Prostate gland (tissue), 2 donors: ENCODE data around the gene GLIPR2.

Source experiments
- POLR2A ChIP-seq: fragments of 450-650 bp; IDR thresholded peaks from one replicate; pipeline ENCODE4 v1.6.1; 2016; ENCODE audit warnings: antibody characterized with exemption, mild to moderate bottlenecking
- TF ChIP-seq, protein P1 (sequence below), 4 experiments: fragments of 200-600 bp in 2 of 4; fragments of 450-650 bp in 2 of 4; sonication (generic) in 2 of 4; IDR thresholded peaks; 1 replicate in 3 of 4; 2 replicates in 1 of 4; pipeline ENCODE4 v1.5.1; 2016 to 2019; ENCODE audit warnings: antibody characterized with exemption in 4 of 4, mild to moderate bottlenecking in 2 of 4, moderate library complexity in 2 of 4

DNA sequence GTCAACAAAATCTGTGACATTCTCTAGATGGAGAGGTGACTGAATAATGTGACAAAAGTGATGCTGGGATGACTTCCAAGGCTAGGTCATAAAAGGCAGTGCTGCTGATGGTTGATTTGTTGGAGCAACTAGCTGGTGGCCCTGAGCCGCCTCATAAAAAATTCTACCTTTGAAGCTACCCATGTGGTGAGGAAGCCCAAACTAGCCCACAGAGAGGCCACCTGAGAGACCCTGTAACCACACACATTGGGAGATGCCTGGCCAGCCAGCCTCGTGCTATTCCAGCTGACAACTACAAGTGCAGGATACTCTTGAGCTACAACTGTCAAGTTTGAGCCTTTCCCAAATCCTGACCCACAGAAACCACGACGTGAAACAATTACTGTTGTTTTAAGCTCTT is 76.9 kb downstream of the GLIPR2 start:
- TF ChIP-seq, protein P1, sequence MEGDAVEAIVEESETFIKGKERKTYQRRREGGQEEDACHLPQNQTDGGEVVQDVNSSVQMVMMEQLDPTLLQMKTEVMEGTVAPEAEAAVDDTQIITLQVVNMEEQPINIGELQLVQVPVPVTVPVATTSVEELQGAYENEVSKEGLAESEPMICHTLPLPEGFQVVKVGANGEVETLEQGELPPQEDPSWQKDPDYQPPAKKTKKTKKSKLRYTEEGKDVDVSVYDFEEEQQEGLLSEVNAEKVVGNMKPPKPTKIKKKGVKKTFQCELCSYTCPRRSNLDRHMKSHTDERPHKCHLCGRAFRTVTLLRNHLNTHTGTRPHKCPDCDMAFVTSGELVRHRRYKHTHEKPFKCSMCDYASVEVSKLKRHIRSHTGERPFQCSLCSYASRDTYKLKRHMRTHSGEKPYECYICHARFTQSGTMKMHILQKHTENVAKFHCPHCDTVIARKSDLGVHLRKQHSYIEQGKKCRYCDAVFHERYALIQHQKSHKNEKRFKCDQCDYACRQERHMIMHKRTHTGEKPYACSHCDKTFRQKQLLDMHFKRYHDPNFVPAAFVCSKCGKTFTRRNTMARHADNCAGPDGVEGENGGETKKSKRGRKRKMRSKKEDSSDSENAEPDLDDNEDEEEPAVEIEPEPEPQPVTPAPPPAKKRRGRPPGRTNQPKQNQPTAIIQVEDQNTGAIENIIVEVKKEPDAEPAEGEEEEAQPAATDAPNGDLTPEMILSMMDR (IDR thresholded peaks at IDR 0.05), result no peak
- no peak for TF ChIP-seq POLR2A
